Left renal cortex interstitium (tissue), 4 donors: ENCODE measurements around the gene SLC25A21. TPM values are rescaled to one million over a fixed set of nuclear protein-coding genes. Genes with fewer than 3 reads are reported as not detected.

ENCODE experiments used
- DNase-seq, 4 donors: peaks; one replicate each; pipeline ENCODE4 v3.0.0-alpha.2; 2013; ENCODE audit warnings: low read depth in 4 of 4, low spot score in 2 of 4, missing footprints in 1 of 4
- polyA plus RNA-seq, 4 donors: library from polyadenylated mRNA; unstranded; fragments of 120-200 nt; gene quantifications; one replicate each; pipeline ENCODE4 v1.2.1, GENCODE V29; 2013; ENCODE audit not compliant: insufficient read length in 4 of 4

Gene SLC25A21
- polyA plus RNA-seq, 4 donors: 2.3 to 4.4 (median 3.3) TPM

GRCh38 chr14:37145395-37145794, 27.0 kb downstream of the SLC25A21 start:
- DNase-seq: no peak

- no peak for DNase-seq
Measured at GRCh38 chr14:37144729-37145363, 27.6 kb downstream of the SLC25A21 start.

GRCh38 chr14:37143475-37143874, 28.9 kb downstream of the SLC25A21 start:
- no peak for DNase-seq

- DNase-seq: no peak
Measured at GRCh38 chr14:37142835-37143401, 29.5 kb downstream of the SLC25A21 start.

GRCh38 chr14:37140176-37140575, 32.2 kb downstream of the SLC25A21 start:
- no peak for DNase-seq

- no peak for DNase-seq
Measured at GRCh38 chr14:37139710-37140109, 32.7 kb downstream of the SLC25A21 start.

GRCh38 chr14:37138898-37139297, 33.5 kb downstream of the SLC25A21 start:
- DNase-seq: no peak

- no peak for DNase-seq
Measured at GRCh38 chr14:37133284-37133913, 39.0 kb downstream of the SLC25A21 start.

- no peak for DNase-seq
Measured at GRCh38 chr14:37131205-37131604, 41.2 kb downstream of the SLC25A21 start.

- DNase-seq: no peak
Measured at GRCh38 chr14:37129047-37129446, 43.4 kb downstream of the SLC25A21 start.

- no peak for DNase-seq
Measured at GRCh38 chr14:37124614-37125013, 47.8 kb downstream of the SLC25A21 start.

GRCh38 chr14:37122919-37123639, 49.3 kb downstream of the SLC25A21 start:
- no peak for DNase-seq

GRCh38 chr14:37122288-37122687, 50.1 kb downstream of the SLC25A21 start:
- no peak for DNase-seq

- no peak for DNase-seq
Measured at GRCh38 chr14:37118673-37119366, 53.6 kb downstream of the SLC25A21 start.

- DNase-seq: no peak
Measured at GRCh38 chr14:37116933-37117849, 55.2 kb downstream of the SLC25A21 start.

- DNase-seq: no peak
Measured at GRCh38 chr14:37115406-37115805, 57.0 kb downstream of the SLC25A21 start.

GRCh38 chr14:37114559-37114958, 57.8 kb downstream of the SLC25A21 start:
- DNase-seq: no peak

GRCh38 chr14:37114002-37114401, 58.4 kb downstream of the SLC25A21 start:
- no peak for DNase-seq

- DNase-seq: no peak
Measured at GRCh38 chr14:37098132-37098531, 74.3 kb downstream of the SLC25A21 start.

- DNase-seq: no peak
Measured at GRCh38 chr14:37094502-37094901, 77.9 kb downstream of the SLC25A21 start.
